KOPT-K1 (cell line): Measurements from ENCODE around the gene RNASE11.
"Not testable (repeated sequence)": the region's sequence is repeated elsewhere in the genome, so short reads cannot be mapped to it uniquely, and the experiment has no call there.

ENCODE experiments used
- H3K27ac ChIP-seq: fragments of 200-600 bp; sonication (generic); 2 replicates; pipeline ENCODE4 v1.5.1; 2016; ENCODE audit warnings: antibody characterized with exemption, mild to moderate bottlenecking, low read depth, low read length; ENCODE audit not compliant: poor library complexity, severe bottlenecking
- H3K36me3 ChIP-seq: fragments of 200-600 bp; sonication (generic); 2 replicates; pipeline ENCODE4 v1.5.1; 2017; ENCODE audit warnings: antibody characterized with exemption, mild to moderate bottlenecking, low read length, moderate library complexity; ENCODE audit not compliant: insufficient read depth
- H3K9me3 ChIP-seq: fragments of 200-600 bp; sonication (generic); 2 replicates; pipeline ENCODE4 v1.5.1; 2017; ENCODE audit warnings: antibody characterized with exemption, low read length, mild to moderate bottlenecking; ENCODE audit not compliant: insufficient read depth, poor library complexity, severe bottlenecking

RNASE11 gene

DNA sequence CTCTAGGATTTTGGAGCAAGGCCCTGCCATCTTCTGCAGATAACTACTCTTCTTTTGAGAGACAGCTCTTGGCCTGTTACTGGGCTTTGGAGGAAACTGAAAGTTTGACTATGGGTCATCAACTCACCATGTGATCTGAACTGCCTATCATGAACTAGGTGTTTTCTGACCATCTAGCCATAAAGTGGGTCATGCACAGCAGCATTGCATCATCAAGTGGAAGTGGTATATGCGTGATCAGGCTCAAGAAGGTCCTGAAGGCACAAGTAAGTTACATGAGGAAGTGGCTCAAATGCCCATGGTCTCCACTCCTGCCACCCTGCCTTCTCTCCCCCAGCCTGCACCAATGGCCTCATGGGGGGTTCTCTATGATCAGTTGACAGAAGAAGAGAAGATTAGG, 17.1 kb downstream of the RNASE11 start:
- not testable (repeated sequence) for H3K36me3 ChIP-seq, H3K27ac ChIP-seq
- peaks cover 15% of the 10 kb centered on the region for H3K9me3 ChIP-seq

DNA sequence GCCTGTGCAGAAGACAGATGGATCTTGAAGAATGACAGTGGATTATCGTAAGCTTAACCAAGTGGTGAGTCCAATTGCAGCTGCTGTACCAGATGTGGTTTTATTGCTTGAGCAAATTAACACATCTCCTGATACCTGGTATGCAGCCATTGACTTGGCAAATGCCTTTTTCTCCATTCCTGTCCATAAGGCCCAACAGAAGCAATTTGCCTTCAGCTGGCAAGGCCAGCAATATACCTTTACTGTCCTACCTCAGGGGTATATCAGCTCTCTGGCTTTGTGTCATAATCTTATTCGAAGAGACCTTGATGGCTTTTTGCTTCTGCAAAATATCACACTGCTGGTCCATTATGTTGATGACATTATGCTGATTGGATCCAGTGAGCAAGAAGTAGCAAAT, 17.9 kb downstream of the RNASE11 start:
- H3K36me3 ChIP-seq, H3K27ac ChIP-seq: not testable (repeated sequence)
- peaks cover 15% of the 10 kb centered on the region for H3K9me3 ChIP-seq

DNA sequence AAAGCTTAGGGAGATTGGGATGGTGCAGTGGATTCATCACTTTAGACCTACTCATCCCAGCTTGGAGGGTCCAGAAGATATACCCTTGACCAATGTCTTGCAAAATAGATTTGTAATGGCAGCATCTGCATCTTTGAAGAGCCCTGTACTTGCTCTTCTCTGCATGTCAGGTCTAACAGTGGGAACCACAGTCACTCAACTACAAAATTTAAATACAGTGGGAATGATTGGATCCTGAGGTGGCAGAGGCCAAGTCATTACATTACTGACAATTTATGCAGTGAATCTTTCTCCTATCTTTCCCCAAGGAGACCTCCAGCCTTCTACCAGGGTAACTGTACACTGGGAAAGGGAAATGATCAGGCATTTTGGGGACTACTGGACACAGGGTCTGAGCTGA, 18.7 kb downstream of the RNASE11 start:
- Histone ChIP-seq H3K27ac (no peak overlapping the region), H3K36me3 (no peaks in the 10 kb centered on the region), H3K9me3 (peaks cover 15% of the 10 kb centered on the region)

DNA sequence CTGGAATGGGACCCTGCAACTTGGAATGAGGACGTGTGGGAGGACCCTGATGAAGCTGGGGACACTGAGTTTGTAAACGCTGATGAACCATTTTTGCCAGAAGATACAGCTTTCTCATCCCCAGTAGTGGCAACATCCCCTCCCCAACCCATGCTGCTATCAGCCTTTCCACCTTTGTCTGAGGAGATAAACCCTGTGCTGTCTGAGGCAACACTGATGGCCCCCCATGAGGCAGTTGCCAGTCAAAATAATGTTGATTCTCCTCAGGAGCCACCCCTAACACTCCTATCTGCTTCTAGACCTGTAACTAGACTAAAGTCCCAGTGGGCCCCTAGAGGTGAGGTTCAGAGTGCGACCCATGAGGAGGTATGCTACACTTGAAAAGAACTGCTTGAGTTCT, 19.4 kb downstream of the RNASE11 start:
- no peaks in the 10 kb centered on the region for H3K36me3 ChIP-seq
- H3K9me3 ChIP-seq = peaks cover 15% of the 10 kb centered on the region
- H3K27ac ChIP-seq = no peak overlapping the region

DNA sequence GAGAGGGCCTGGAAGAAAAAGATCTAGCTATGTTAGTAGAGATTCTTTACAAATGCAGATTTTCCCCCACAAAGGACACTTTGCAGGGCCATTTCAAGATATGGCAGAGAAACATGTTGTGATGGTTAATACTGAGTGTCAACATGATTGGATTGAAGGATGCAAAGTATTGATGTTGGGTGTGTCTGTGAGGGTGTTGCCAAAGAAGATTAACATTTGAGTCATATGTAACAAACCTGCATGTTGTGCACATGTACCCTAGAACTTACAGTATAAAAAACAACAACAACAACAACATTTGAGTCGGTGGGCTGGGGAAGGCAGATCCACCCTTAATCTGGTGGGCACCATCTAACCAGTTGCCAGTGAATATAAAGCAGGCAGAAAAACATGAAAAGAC, 20.6 kb downstream of the RNASE11 start:
- H3K36me3 ChIP-seq, H3K27ac ChIP-seq: not testable (repeated sequence)
- H3K9me3 ChIP-seq = peaks cover 15% of the 10 kb centered on the region

DNA sequence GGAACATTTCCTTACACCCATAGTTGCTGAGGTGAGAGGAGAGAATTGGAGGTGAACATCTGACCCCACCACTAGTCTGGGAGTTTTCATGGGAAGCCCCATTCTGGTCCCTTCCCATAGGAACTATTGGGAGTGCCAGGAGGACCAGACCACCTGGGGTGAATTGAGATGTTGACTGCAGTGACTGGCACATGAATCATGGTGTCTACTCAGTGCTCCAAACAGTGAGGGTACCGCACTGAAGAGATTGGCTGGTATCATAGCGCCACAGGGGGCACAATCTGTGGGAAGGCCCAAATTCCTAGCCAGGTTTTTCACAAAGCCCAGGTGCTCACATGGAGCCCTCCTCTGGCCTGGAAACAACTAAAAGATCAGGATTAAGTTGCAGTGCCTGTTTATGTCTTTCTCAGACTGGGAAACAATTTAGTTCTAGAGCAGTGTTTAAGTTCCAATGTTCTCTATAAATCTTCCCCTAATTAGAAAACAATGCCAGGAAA, 23.3 kb downstream of the RNASE11 start:
- peaks cover 14% of the 10 kb centered on the region for H3K9me3 ChIP-seq
- H3K27ac ChIP-seq = no peak overlapping the region
- H3K36me3 ChIP-seq = no peaks in the 10 kb centered on the region

DNA sequence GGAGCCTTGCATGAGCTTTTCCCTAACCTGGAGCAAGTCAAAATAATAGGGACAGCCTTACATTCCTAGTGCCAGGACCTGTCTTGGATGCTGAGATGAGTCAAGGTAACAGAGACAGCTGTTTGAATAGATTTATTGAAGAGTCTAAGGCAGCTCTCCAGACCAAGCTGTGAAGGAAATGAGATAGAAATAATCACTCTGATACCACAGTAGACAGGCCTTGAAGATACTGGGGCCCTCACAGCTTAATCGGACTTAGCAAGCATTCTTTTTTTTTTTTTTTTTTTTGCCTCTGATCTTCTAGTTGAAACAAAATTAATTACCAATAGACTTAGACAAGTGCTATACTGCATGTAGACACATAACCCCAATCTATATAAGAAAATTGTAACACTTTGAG, 23.8 kb downstream of the RNASE11 start:
- no peak overlapping the region for H3K27ac ChIP-seq
- peaks cover 8% of the 10 kb centered on the region for H3K9me3 ChIP-seq

DNA sequence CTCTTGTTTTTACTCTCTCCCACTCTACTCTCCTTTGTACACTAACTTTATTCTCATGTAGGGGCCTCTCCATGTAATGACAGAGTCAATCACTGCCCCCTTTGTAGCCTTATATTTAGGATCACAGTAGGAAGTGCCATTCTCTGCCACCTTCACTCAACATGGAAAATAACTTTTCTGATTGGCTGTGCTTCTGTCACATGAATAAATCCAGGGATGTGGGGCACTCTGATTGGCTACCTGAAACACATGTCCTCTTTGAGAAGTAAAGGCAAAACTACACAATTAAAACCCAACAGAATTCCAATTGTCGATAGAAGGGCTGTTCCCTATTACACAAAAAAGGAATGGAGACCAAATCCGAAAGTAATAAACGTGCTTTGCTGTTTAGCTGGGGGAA, 26.8 kb downstream of the RNASE11 start, which contains the start of gene RNASE9:
RNASE9 (minus strand) TSS at position 87 of the 400 bp plus-strand sequence.
- no peaks in the 10 kb centered on the region for H3K9me3 ChIP-seq
- no peak within 1 kb of the TSS for H3K27ac ChIP-seq
- no peaks in the 10 kb centered on the region for H3K36me3 ChIP-seq

More for the DNA sequence above, 23.8 kb downstream of the RNASE11 start:
- H3K36me3 ChIP-seq = no peaks in the 10 kb centered on the region

DNA sequence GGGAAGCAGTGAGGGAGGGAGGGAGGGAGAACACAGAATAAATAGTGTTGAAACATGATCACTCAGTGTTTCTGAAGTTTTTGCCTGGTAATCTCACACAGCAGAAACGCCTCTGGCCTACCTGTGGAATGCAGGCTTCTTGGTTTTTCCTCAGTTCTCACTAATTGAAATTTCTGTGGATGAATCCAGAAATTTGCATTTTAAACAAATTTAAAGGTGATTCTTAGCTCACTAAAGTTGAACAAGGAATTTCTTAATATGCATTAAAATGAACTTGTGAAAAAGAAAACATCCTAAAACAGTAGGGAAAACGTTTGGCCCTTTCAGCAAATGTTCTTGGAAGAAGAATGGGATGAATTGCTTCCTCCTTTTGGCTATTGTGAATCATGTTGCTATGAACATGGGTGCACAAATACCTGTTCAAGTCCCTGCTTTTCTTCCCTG, 28.3 kb downstream of the RNASE11 start:
- no peak overlapping the region for H3K27ac ChIP-seq
- H3K9me3 ChIP-seq = no peaks in the 10 kb centered on the region
- H3K36me3 ChIP-seq = no peaks in the 10 kb centered on the region

DNA sequence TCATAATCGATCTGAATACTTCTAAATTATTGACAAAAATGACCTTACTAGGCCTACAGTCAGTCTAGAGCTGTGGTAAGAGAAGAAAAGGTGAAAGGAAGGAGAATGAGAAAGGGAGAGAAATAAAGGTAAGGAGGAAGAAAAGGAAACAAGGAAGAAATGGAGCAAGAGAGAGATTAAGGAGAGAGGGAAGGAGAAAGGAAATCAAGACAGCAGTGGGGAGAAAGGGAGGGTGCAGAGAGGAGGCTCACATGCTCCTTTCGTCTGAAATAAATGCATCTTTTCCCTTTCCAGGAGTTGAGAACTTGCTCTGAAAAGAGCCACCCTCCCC, 30.6 kb downstream of the RNASE11 start:
- Histone ChIP-seq H3K27ac (no peak overlapping the region), H3K9me3 (no peaks in the 10 kb centered on the region), H3K36me3 (no peaks in the 10 kb centered on the region)

DNA sequence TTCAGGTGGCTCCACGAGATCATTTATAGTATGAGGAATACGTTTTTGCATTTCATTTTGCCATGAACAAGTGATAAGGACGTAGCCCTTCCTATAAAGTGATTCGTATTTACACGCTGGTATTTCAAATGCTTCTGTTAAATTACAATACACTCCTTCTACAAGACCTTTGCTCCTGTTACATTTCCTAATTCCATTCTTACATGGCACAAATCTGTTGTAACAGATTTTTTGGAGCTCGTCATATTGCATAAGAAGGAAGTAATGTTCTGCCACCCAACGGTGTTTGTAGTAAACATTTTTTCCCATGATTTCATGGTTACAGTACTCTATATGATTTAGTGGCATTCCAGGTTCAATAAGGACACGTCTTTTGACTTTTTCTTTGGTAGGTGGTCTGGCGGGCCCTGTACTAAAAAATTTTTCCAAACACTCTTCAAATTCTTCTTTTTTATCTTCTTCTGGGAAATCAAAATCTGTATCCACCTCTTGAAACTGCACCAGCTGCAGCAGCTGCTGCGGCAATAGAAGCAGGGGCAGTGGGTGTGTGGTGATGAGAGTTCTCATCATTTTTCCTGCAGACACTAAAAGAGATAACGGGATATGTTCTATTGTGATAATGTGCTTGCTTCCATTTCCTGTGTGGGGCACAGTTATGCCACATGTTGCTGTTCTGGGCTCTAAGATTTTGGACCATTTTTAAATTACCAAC, 31.1 kb downstream of the RNASE11 start:
- Histone ChIP-seq H3K27ac (no peak overlapping the region), H3K9me3 (no peaks in the 10 kb centered on the region), H3K36me3 (no peaks in the 10 kb centered on the region)

DNA sequence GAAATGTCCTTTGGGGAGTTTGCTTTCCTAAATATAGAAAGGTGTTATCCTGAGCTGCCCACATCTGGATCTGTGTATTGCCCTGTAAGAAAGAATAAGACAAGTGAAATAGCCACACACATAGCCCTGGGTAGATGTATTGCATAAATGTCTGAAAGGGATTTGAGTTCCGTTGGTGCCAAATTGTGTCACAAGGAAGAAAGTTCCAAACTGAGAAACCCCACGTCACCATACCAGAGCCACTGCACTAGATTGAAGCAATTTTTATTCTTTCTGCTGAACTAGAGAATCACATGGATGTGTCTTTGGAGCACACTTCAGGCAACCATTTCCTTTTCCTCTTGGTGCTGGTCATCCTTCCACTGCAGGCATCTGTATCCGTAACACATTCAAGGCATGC, 32.0 kb downstream of the RNASE11 start:
- Histone ChIP-seq H3K27ac (no peak overlapping the region), H3K36me3 (no peaks in the 10 kb centered on the region), H3K9me3 (no peaks in the 10 kb centered on the region)

DNA sequence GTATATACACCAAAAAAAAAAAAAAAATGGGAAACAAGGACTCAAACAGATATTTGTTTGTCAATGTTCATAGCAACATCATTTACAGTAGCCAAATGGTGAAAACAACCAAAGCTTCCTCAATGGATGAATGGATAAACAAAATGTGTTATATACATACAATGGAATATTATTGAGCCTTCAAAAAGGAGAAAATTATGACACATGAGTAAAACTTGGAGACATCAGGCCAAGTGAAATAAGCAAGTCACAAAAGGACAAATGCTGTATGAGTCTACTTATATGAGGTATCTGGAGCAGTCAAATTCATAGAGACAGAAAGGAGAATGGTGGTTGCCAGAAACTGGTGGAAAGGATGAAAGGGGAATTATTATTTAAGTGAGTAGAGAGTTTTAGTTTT, 34.8 kb downstream of the RNASE11 start:
- Histone ChIP-seq H3K27ac (no peak overlapping the region), H3K9me3 (no peaks in the 10 kb centered on the region)

DNA sequence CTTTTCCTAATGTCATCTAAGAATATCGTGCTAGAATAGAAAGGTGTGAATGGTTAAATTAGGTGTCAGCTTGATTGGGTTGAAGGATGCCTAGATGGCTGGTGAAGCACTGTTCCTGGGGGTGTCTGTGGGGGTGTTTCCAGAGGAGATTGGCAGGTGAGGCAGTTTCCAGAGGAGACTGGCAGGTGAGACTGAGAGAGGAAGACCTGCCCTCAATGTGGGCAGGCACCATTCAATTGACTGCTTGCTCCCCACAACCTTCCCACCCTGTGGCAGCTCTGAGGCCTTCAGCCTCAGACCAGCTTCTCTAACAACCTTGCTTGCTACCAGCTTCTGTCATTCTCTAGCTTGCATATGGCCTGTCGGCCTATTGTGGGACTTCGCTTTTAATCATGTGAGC, 36.2 kb downstream of the RNASE11 start:
- Histone ChIP-seq H3K27ac (no peak overlapping the region), H3K36me3 (no peaks in the 10 kb centered on the region), H3K9me3 (no peaks in the 10 kb centered on the region)

More for the DNA sequence above, 34.8 kb downstream of the RNASE11 start:
- no peaks in the 10 kb centered on the region for H3K36me3 ChIP-seq

DNA sequence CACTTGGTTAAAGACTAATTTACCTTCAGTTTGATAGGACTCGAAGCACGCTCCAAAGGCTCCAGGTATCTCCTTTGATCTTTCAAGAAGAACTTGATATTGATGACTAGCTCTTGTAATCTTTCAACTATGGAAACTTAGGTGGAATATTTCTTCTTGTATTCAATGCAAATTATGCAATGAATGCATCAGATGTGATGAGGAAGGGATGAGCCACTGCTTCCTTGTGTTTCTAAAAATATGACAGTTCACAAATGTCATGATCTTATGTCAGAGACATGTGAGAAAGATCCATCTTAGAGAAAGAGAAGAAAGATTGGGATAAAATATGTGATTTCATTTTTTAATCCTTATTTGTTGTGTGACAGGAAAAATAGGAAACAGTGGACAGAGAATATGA, 36.9 kb downstream of the RNASE11 start:
- no peak overlapping the region for H3K27ac ChIP-seq
- H3K9me3 ChIP-seq = no peaks in the 10 kb centered on the region
- H3K36me3 ChIP-seq = no peaks in the 10 kb centered on the region

DNA sequence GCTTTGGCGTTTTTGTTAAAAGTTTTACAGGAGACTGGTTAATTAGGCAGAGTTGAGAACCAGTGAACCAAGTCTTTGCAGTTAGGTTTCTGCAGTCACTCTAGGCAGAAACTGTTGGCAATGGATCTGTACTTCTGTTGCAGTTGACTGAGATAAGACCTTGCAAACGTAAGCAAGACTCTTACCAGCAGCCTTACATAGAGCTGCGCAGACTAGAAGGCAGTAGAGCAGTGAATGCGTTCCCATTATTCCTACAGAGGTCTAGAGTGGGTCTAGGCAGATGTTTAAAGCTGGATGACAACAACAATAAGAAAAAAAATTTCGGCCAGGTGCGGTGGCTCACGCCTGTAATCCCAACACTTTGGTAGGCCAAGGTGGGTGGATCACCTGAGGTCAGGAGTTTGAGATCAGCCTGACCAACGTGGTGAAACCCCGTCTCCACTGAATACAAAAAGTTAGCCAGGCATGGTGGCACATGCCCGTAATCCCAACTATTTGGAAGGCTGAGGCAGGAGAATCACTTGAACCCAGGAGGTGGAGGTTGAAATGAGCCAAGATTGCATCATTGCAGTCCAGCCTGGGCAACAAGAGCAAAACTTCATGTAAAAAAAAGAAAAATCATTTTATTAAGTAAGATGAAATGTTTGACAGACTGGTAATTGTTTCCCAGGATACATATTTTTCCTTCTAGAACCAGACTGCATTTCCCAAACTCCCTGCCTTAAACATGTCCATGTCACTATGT, 39.2 kb downstream of the RNASE11 start:
- Histone ChIP-seq H3K27ac (no peak overlapping the region), H3K9me3 (no peaks in the 10 kb centered on the region), H3K36me3 (no peaks in the 10 kb centered on the region)
